ENCODE results near the gene AEBP2.

The AEBP2 gene

DNA sequence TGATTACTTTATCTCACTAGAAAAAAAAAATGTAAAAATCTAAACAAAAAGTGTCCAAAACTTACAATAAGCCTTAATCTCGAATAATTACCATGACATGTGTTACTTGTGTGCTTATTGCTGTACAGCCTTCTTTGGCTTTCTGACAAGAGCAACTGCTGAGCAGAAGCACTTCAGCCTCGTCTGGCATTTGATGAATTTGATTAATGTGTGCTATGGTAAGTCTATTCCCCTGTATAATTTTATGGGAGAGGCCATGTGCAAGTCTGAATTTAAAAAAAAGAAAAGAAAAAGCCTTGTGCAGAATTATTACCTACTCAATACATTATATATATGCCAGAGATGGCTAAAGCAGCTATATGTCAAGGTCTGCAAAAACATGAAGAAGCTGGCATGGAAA is 113.9 kb downstream of the AEBP2 start:
- no peak for DNase-seq (ENCODE audit: low read depth in 2 of 2)

DNA sequence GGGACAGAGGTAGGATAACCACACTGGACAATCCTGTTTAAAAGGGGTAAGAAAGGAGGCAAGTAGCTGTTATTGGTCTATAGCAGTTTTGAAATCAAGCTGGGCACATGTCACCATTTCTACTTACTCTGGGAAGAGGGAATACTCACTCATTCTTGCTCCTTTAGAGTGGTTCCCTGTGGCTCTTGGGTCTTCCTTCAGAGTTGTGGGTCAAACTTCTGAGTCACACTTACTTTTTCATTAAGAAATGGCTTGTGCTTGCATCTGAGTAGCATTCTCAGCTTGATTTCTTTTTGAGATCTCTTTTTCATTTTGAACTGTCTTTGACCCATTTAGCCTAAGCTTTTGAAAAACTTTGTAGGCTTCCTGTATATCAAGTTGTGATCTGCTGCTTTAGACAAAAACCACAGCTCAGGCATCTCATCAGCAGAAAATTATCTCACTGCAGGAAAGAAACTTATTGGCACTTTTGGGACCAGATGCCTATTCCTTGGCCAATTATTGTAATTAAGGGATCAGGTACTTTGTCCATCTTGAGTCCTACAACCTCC is 122.2 kb downstream of the AEBP2 start:
- DNase-seq (ENCODE audit: low read depth in 2 of 2) = no peak

Measured in activated CD8-positive, alpha-beta memory T cell treated with anti-CD3 and anti-CD28 coated beads for 4 hours (primary cell).